ENCODE measurements around the gene LGALS12.
"Not testable (repeated sequence)": the region's sequence is repeated elsewhere in the genome, so short reads cannot be mapped to it uniquely, and the experiment has no call there.

Gene LGALS12

DNA sequence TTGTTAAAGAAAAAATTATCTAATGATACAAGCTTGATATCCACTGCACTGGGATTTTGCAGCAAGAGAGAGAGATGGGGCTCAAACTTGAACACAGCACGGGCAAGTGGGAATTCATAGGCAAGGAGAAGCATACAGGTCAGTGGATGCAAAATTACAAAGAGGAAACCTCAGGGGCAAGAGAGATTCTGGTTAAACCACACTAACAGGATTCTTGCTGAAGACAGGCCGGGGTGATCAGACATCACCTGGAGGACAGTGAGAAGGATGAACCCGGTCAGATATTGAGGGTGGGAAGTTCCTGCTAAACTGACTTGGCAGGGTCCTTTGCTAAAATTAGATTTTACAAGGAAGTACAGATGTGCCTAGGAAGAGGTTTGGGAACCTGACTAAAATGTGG, 28.2 kb downstream of the LGALS12 start:
- no peak for DNase-seq

DNA sequence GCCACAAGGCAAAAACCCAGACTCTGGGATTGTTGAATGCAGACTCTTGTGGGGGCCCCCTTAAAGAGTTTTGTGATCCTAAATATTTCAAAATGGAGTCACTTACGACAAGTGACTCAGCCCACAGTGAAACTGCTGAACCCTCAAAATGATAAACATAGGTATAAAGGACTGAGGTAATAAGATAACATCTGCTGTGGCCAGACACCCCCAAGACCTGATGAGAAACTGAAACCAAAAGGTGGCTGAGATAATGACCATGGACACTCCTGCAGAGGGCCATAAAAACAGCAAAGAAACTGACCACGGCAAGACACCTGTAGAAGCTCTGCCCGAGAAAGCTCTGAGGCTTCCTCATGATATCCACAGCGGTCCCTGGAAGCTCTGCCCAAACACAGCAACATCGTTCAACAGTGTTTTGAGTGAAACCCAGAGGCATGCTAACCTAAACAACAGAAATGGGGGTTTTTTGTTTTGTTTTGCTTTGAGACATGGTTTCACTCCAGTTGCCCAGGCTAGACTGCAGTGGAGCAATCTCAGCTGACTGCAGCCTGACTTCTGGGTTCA, 29.1 kb downstream of the LGALS12 start:
- DNase-seq = no peak

DNA sequence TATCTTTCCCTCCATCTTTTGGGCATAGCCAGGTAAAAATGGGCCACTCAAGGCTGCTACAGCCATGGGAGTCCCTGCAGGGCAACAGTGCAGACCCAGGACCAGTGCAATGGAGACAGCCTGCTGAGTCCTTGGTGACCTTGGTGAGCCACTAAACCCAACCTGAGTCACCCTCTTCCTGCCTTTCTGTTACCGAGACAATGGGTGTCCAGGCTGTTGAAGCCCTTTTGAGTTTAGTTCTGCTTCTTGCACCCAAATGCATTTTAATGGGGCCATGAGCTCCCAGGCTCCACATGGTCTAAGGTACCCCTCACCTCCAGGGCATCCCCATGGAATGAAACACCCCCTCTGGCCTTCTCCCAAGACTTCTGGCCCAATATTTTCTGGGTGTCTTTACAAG, 29.9 kb downstream of the LGALS12 start:
- no peak for DNase-seq

DNA sequence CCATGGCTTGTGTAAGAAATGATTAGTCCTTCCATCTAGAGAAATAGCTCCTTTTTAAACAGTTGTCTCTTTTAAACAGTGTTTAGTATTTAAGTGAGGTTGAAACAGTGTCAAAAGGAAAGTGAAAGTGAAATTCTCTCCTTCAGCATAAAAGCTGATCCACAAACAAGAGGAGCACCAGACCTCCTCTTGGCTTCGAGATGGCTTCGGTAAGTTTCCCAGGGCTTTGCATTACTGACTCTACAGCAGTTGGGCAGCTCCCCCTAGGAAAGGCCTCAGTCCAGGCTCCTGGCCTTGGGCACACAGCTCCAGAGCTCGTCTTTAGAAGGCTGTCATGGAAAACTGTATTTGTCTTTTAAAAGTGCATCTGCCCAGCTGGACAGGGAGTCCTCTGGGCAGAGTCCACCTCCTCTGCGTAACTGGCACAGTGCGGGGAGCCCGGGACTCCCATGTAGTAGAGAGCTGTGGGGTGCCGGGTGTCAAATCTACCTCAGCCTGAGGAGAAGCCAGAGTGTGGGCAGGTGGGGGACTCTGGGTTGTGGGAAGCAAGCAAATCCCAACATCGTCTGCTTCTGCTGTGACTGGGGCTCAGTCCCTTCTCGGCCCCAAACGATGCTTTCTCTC, 30.9 kb downstream of the LGALS12 start, which contains the start of gene PLAAT4:
PLAAT4 (plus strand) TSS at position 140 of the 624 bp plus-strand sequence; CDS start at position 201, 61 bp downstream.
- DNase-seq = peak; percentile 40

DNA sequence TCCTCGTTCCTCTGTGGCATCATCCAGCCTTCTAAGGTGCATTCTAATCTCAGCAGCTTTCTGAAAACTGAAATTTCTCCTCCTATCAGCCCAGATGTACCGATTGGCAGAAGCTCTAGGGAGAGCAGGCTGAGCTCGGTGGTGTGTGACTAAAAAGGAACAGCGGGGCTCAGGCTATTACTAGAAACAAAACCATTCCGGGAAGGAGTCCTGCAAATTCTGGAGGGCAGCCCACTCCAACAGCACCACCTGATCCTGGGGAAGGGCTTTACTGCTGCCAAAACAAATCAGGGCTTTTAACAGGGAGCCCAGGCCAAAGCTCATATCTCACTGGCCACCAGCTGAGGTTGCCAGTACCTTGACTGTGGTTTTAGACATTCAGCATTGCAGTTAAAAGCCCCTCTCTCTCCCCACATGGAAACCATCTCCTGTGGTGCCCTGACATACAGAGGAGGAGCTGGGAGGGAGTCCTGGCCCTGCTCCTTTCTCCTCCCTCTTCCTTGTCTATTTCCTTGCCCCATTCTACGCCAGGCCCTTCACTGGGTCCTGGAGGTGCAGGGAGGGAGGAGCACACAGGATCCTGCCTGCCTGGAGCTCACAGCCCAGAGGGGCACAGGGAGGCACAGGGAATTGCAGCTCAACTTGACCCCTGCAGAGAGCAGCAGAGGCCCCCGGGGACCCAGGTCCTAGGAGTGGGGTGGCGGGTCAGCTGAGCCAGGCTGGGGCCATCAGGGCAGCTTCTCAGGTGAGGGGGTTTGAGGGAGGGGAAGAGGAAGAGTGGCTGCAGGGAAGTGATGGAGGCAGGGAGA, 31.6 kb downstream of the LGALS12 start:
- no peak for DNase-seq

GRCh38 chr11:63542506-63542905, 36.6 kb downstream of the LGALS12 start:
- not testable (repeated sequence) for DNase-seq

- no peak for DNase-seq
Observed at GRCh38 chr11:63543711-63544110, 37.8 kb downstream of the LGALS12 start.

- DNase-seq = no peak
Observed at GRCh38 chr11:63547061-63547460, 41.2 kb downstream of the LGALS12 start.

DNA sequence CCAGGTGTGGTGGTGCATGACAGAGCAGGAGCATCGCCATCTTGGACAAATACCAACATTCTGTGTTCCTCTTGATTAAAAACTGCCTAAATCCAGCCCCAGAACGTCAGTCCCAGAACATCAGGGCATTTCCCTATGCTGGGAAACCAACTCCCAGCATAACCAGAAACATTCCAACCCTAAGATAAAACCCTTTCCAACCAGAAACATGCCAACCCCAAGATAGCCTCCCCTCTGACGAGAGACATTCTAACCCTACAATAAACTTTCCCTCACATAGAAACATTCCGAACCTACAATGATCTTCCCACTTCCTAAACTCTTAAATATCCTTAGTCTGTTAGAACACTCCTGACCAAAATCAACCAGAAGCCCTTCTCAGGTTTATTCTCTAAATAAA, 42.3 kb downstream of the LGALS12 start:
- DNase-seq = no peak

DNA sequence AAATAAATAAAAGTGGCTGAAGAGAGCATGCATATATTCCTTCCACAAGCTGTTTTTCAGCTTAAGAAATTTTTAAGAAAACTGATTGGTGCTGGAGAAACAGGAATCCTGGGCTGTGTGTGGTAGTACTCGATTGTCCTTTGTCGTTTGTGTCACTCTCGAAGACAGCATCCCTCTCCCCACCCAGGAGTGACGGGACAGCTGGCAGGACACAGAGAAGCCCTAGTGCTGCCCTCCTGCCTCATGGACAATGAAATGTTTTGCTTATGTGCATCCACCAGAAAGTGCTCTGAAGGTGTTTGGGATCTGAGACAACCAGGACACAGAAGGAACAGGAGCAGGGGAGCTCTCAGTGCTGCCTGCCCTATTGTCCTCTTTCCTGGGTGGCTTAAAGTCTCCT, 43.5 kb downstream of the LGALS12 start:
- no peak for DNase-seq

- DNase-seq = not testable (repeated sequence)
Observed at GRCh38 chr11:63550156-63550700, 44.3 kb downstream of the LGALS12 start.

DNA sequence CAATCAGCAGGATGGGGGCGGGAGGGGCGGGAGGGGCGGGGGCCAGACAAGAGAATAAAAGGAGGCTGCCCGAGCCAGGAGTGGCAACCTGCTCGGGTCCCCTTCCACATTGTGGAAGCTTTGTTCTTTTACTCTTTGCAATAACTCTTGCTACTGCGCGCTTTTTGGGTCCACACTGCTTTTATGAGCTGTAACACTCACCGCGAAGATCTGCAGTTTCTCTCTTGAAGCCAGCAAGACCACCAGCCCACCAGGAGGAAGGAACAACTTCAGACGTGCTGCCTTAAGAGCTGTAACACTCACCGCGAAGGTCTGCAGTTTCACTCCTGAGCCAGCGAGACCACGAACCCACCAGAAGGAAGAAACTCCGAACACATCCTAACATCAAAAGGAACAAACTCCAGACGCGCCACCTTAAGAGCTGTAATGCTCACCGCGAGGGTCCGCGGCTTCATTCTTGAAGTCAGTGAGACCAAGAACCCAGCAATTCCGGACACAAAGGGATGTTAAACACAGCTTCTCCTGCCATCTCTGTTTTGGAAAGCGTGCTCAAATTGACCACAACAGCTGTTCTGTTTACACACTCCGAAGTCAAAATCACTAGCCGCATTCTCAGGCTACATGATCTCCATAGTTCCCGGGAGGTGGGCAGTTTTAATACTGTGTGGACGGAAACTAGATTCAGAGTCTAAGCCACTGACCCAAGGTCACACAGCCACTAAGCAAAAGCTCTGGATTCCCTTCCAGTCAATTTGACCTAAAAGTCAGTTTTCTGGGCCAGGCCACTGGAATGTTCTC, 45.4 kb downstream of the LGALS12 start:
- DNase-seq = no peak

DNA sequence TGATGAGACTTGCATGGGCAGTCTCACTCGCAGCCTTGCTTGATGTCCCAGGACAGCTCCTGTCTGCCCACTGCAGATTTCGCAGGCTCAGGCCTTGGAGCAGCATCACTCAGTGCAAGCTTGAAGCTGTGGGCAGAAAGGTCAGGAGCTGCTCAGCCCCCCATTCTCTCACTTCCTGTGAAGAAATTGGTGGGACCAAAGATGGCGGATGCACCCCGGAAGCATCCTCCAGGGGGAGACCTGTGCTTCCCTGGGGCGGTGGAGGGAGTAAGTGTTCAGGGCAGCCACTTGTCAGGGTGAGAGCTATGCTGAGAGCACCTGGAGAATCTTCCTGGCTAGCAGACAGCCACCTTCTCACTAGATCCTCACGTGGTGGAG, 46.0 kb downstream of the LGALS12 start:
- no peak for DNase-seq

GRCh38 chr11:63552921-63553320, 47.0 kb downstream of the LGALS12 start:
- no peak for DNase-seq

- DNase-seq = no peak
Observed at GRCh38 chr11:63553759-63554158, 47.9 kb downstream of the LGALS12 start.

DNA sequence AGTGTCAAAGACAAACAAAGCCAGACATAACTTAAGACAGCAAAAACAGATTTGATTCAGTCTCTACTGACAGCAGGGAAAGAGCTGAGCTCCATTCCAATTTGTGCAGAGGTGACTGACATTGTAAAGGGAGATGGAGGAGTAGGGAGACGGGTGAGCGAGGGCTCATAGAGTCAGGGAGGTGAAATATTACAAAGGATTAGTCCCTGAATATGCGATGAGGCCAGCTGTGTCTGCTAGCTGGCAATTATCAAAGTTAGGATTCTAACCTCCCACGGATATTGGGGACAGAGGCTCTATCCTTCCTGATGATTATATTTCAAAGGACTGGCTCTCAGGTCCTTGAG, 49.0 kb downstream of the LGALS12 start:
- no peak for DNase-seq

- no peak for DNase-seq
Observed at GRCh38 chr11:63556404-63557013, 50.6 kb downstream of the LGALS12 start.

GRCh38 chr11:63557570-63557969, 51.7 kb downstream of the LGALS12 start:
- no peak for DNase-seq

DNA sequence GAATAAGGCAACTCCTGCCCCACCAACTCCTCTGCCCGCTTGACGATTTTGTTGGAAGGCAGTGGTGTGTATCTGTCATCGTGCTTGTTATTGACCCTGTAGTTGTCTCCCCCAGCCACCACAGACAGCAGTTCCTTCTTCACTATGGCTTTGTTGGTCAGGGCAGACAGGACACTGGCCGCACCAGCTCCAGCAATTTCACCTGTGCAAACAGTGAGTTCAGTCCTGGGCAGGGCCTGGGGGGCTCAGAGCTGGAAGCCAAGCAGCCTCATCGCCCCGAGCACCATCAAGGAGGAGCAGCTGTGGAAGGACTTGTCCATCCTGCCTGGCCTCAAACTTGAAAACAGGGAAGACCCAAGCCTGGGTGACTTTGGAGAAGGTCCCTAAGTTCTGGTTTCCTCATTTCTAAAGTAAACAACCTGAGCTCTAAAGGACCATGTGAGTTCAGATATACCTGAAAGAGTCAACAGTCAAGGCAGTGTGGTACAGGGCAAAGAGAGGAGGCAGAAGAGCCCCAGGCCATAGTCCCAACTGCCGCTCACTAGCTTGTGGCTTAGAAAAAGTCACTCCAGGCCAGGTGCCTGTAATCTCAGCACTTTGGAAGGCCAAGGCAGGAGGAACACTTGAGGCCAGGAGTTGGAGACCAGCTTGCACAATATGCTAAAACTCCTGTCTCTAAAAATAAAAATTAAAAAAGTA, 52.7 kb downstream of the LGALS12 start:
- DNase-seq = no peak

- DNase-seq = no peak
Observed at GRCh38 chr11:63560506-63561180, 54.8 kb downstream of the LGALS12 start.

Data from HCEC 1CT (cell line).